ENCODE data around the gene ADAMTS2.

Gene ADAMTS2

DNA sequence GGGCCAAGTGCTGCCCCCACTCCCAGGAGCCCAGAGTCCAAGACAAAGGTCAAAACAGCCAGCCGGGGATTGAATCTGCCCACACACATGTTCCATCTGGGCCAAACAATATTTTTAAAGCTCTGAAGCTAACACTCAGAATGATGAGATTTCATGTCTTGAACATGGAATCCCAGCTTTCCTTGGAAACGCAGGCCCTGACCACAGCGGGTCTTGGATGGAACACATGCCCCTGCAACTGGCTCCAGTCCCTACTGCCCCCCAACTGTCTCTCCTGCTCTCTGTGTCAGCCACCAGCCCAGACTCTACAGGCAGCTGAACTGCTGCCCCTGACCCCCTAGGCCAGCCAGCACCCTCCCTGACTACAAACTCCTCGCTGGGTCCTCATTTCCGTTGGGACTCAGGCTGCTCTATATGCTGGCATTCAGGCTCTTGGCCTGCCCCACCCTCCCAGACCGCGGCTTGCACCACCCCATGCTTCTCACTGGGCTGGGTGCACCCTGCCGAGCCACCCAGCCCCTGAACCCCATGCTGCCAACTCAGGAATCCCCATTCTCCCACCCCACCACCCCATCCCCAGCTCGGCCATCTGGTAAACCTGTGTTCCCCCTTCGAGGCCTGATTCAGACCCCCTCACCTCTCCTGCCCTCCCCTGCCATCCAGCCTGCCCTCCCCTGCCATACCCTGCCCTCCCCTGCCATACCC is 71.7 kb downstream of the ADAMTS2 start:
- H3K27ac ChIP-seq (ENCODE audit: low read depth, low read length, poor library complexity, severe bottlenecking): no peak overlapping the region

GRCh38 chr5:179273073-179273435 is 72.2 kb downstream of the ADAMTS2 start:
- Histone ChIP-seq H4K20me1 (ENCODE audit: insufficient read depth, low read length) (no peaks in the 10 kb centered on the region), H3K4me3 (ENCODE audit: low read depth, low read length, poor library complexity, severe bottlenecking) (no peak overlapping the region), H3K27me3 (ENCODE audit: insufficient read depth, low read length) (no peaks in the 10 kb centered on the region), H3K9ac (ENCODE audit: low read length) (no peak overlapping the region), H3K79me2 (ENCODE audit: insufficient read depth, low read length) (no peaks in the 10 kb centered on the region), H3K4me1 (ENCODE audit: insufficient read depth, low read length, severe bottlenecking) (no peaks in the 10 kb centered on the region), H3K4me2 (ENCODE audit: low read length) (no peak overlapping the region), H3F3A (ENCODE audit: insufficient read depth, low read length) (no peaks in the 10 kb centered on the region), H3K36me3 (ENCODE audit: insufficient read depth, low read length) (no peaks in the 10 kb centered on the region), H3K9me3 (ENCODE audit: low read length) (no peaks in the 10 kb centered on the region), H3K9me2 (ENCODE audit: low read depth, low read length) (no peaks in the 10 kb centered on the region), H2AFZ (ENCODE audit: low read length) (no peak overlapping the region), H3K27ac (ENCODE audit: low read depth, low read length, poor library complexity, severe bottlenecking) (no peak overlapping the region)
- TF ChIP-seq EZH2 (IDR thresholded peaks at IDR 0.05; ENCODE audit: borderline replicate concordance, low read length): no peak
- no peak for TF ChIP-seq CTCF (IDR thresholded peaks at IDR 0.05; ENCODE audit: low read length)

More for the DNA sequence above, 71.7 kb downstream of the ADAMTS2 start:
- no peak overlapping the region for H2AFZ ChIP-seq (ENCODE audit: low read length)
- no peaks in the 10 kb centered on the region for H3K36me3 ChIP-seq (ENCODE audit: insufficient read depth, low read length)
- no peaks in the 10 kb centered on the region for H3K4me1 ChIP-seq (ENCODE audit: insufficient read depth, low read length, severe bottlenecking)
- TF ChIP-seq EZH2 (IDR thresholded peaks at IDR 0.05; ENCODE audit: borderline replicate concordance, low read length) (no peak), CTCF (IDR thresholded peaks at IDR 0.05; ENCODE audit: low read length) (no peak)
- H3K4me2 ChIP-seq (ENCODE audit: low read length): no peak overlapping the region
- no peaks in the 10 kb centered on the region for H3F3A ChIP-seq (ENCODE audit: insufficient read depth, low read length)
- no peak overlapping the region for H3K4me3 ChIP-seq (ENCODE audit: low read depth, low read length, poor library complexity, severe bottlenecking)
- H3K9me3 ChIP-seq (ENCODE audit: low read length): no peaks in the 10 kb centered on the region
- H3K9ac ChIP-seq (ENCODE audit: low read length): no peak overlapping the region
- no peaks in the 10 kb centered on the region for H3K27me3 ChIP-seq (ENCODE audit: insufficient read depth, low read length)
- no peaks in the 10 kb centered on the region for H4K20me1 ChIP-seq (ENCODE audit: insufficient read depth, low read length)
- H3K79me2 ChIP-seq (ENCODE audit: insufficient read depth, low read length): no peaks in the 10 kb centered on the region
- no peaks in the 10 kb centered on the region for H3K9me2 ChIP-seq (ENCODE audit: low read depth, low read length)

DNA sequence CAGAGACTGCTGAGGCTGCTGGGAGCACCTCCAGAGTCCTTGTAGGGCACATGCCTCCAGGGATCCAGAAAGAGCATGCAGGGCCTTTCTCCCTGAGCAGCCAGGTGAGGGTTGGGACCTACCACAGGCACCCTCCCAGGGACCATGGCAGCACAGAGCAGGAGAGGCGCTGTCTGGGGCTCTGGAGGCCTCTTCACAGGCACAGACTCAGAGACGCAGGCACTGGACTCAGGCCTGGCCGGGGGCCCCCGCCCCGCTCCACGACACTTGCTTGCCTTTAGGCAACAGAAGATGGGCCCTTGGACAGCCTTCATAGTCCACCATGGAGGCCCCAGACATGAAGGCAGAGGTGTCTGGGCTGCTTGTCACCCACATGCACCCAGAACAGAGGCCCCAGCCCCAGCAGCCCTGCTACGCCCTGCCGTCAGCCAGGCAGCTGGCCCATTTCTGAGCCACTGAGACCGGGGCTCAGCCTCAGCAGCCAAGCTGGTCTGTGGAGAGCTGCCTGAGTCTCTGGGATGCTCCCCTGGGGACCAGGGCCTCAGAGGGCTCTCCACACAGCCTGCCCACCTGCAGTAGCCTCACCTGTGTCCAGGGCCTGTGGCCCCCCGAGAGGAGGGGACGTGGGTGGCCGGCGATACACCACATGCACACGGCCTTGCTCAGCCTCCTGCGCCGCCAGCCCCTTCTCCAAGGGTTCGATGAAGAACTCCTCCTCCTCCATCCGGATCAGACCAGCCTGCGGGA is 72.8 kb downstream of the ADAMTS2 start:
- Histone ChIP-seq H3K36me3 (ENCODE audit: insufficient read depth, low read length) (no peaks in the 10 kb centered on the region), H3F3A (ENCODE audit: insufficient read depth, low read length) (no peaks in the 10 kb centered on the region), H2AFZ (ENCODE audit: low read length) (no peak overlapping the region), H4K20me1 (ENCODE audit: insufficient read depth, low read length) (no peaks in the 10 kb centered on the region), H3K4me2 (ENCODE audit: low read length) (no peak overlapping the region), H3K27me3 (ENCODE audit: insufficient read depth, low read length) (no peaks in the 10 kb centered on the region), H3K9me3 (ENCODE audit: low read length) (no peaks in the 10 kb centered on the region), H3K79me2 (ENCODE audit: insufficient read depth, low read length) (no peaks in the 10 kb centered on the region), H3K9me2 (ENCODE audit: low read depth, low read length) (no peaks in the 10 kb centered on the region), H3K4me1 (ENCODE audit: insufficient read depth, low read length, severe bottlenecking) (no peaks in the 10 kb centered on the region), H3K9ac (ENCODE audit: low read length) (no peak overlapping the region), H3K27ac (ENCODE audit: low read depth, low read length, poor library complexity, severe bottlenecking) (no peak overlapping the region), H3K4me3 (ENCODE audit: low read depth, low read length, poor library complexity, severe bottlenecking) (no peak overlapping the region)
- TF ChIP-seq EZH2 (IDR thresholded peaks at IDR 0.05; ENCODE audit: borderline replicate concordance, low read length) (no peak), CTCF (IDR thresholded peaks at IDR 0.05; ENCODE audit: low read length) (no peak)

Data from OCI-LY1 (cell line).